HG03575 (cell line): ENCODE data around the gene LILRA5.
"Not testable (repeated sequence)": the region's sequence is repeated elsewhere in the genome, so short reads cannot be mapped to it uniquely, and the experiment has no call there.

Source experiments
- ATAC-seq: cut with Tn5 transposase; IDR thresholded peaks from one replicate; pipeline ENCODE4 v1.9.1; 2021; ENCODE audit not compliant: unreplicated experiment, insufficient number of reproducible peaks, low FRiP score; ENCODE audit errors: extremely low read depth

LILRA5 gene

GRCh38 chr19:54312436-54313377 is at the start of gene LILRA5:
TSS of gene LILRA5 (minus strand) at chr19:54313166. CDS start at chr19:54313019, 147 bp downstream.
- no peak for ATAC-seq

- ATAC-seq, result not testable (repeated sequence)
Measured at GRCh38 chr19:54361680-54362422, 48.9 kb upstream of the LILRA5 start.

GRCh38 chr19:54359149-54359820 is 46.3 kb upstream of the LILRA5 start:
- not testable (repeated sequence) for ATAC-seq

- no peak for ATAC-seq
Measured at GRCh38 chr19:54357381-54357780, 44.4 kb upstream of the LILRA5 start.

GRCh38 chr19:54356444-54357056 is 43.6 kb upstream of the LILRA5 start:
- ATAC-seq, result no peak

- ATAC-seq, result no peak
Measured at GRCh38 chr19:54355675-54356074, 42.7 kb upstream of the LILRA5 start.

- ATAC-seq, result no peak
Measured at GRCh38 chr19:54354761-54355160, 41.8 kb upstream of the LILRA5 start.

- ATAC-seq, result no peak
Measured at GRCh38 chr19:54352546-54352945, 39.6 kb upstream of the LILRA5 start.

GRCh38 chr19:54352041-54352440 is 39.1 kb upstream of the LILRA5 start:
- no peak for ATAC-seq

- no peak for ATAC-seq
Measured at GRCh38 chr19:54351474-54351873, 38.5 kb upstream of the LILRA5 start.

- no peak for ATAC-seq
Measured at GRCh38 chr19:54345938-54346386, 33.0 kb upstream of the LILRA5 start.

DNA sequence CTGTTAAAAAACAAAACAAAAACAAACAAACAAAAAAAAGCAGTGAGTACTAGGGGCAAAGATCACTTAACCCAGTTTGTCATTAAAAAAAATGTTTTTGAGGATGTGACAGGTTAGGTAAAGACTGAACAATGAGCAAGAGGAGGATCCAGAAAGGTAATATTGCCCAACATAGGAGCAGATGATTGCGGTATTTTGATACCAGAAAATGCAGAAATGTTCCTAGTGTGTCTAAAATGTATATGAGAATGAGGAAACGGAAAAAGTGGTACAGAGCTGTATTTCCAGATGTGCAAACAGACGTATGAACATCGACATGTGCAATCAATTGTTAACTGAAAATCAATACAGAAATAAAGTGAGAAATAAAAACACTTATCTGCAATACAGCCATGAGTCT is 30.9 kb upstream of the LILRA5 start:
- ATAC-seq, result no peak

- ATAC-seq, result no peak
Measured at GRCh38 chr19:54341295-54341694, 28.3 kb upstream of the LILRA5 start.

DNA sequence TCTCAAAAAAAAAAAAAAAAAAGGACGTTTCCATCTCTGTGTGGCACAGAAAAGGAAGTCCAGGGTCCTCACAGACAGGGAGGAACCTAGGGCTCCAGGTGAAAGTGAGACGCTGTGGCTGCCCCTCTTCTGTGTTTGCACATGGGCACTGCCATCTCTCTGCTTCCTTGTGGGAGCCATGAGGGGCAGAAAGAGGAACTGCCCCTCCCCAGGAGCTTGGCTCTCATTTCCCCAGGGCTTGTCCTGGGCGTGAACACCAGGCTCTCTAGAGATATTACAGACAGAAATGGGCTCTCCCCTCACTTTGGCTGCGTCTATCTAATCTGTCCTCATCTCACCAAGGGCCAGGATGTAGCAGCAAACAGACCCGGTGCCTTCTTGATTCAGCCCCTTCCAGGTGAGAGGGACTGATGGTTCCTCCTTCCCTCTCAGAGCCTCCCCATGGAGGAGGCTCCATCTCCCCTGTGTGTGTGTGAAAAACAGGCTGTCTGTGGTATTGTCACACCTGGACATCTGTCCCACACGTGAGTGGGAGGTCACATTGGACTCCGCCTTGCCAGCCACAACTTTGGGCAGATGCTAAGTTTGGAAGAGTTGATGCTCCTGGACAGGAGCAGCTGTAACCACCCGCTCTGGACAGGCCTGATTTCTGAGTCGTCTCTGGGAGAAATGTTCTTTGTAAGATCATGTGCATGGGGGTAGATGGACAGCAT is 26.8 kb upstream of the LILRA5 start:
- ATAC-seq, result no peak

DNA sequence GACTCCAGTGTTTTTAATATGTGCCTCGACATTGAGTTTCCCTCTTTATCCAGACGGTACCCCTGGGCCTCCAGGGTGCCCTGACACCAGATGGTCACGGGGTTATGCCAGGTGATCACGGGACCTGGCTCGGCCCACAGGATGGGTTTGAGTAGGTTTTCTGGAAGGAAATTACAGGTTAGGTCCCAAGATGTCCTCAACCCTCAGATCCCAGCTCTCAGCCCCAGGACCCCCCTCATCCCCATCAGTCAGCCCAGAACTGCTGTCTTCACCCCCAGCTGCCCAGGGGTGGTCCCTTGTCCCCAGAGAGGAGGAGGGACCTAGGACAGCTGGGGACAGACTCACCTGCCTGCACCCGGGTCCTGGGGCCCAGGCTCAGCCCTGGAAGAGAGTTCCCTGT is 25.6 kb upstream of the LILRA5 start:
- ATAC-seq, result no peak

DNA sequence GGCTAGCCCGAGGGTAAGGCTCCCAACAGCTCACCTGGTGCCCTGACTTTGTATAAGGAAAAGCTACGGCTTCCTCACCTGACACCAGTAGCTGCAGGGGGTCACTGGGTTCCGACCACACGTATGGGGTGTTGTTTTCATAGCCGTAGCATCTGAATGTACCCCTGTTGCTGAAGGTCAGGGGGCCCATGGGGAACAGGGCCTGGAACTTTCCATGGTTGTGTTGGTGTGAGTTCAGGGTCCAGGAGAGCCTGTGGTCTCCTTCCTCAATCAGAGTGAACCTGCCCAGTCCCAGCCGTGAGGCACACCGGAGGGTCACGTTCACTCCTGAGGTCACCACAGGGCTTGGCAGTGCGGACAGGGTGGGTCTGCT is 24.9 kb upstream of the LILRA5 start:
- ATAC-seq, result no peak

GRCh38 chr19:54336893-54337857 is 24.2 kb upstream of the LILRA5 start:
- ATAC-seq, result no peak
